ENCODE data around the gene RNF227.

The RNF227 gene

GRCh38 chr17:7911116-7911515 lies 5.0 kb downstream of the RNF227 start:
- no peak for DNase-seq
- H3K79me2 ChIP-seq (ENCODE audit: control insufficient read depth, insufficient read depth, low read length, poor library complexity), result peaks cover 2% of the 10 kb centered on the region
- H3K4me2 ChIP-seq (ENCODE audit: low read length), result no peak overlapping the region
- peaks cover 5% of the 10 kb centered on the region for H3K79me1 ChIP-seq (ENCODE audit: low read length)
- WGBS (ENCODE audit: extremely low coverage, insufficient coverage, insufficient read length), result no CpG with 5 or more reads among the region's 9 CpGs
- H2BK5ac ChIP-seq (ENCODE audit: low read depth, low read length, poor library complexity), result no peak overlapping the region
- H3K4ac ChIP-seq (ENCODE audit: low read depth, low read length), result no peak overlapping the region
- H3K14ac ChIP-seq (ENCODE audit: low read length), result no peak overlapping the region
- no peak overlapping the region for H4K91ac ChIP-seq (ENCODE audit: low read depth, low read length)
- no peak overlapping the region for H4K8ac ChIP-seq (ENCODE audit: low read depth, low read length)
- no peak overlapping the region for H2BK12ac ChIP-seq (ENCODE audit: low read length)
- peaks cover 7 to 10% of the 10 kb centered on the region in 2 experiments for H3K4me1 ChIP-seq (ENCODE audit: control insufficient read depth in 1 of 2, insufficient read depth in 2 of 2, low read length in 2 of 2)
- H2BK120ac ChIP-seq (ENCODE audit: insufficient read depth, low read length, poor library complexity), result no peak overlapping the region
- no peak overlapping the region for H2AK5ac ChIP-seq (ENCODE audit: low read length)
- no peak overlapping the region for H2AFZ ChIP-seq (ENCODE audit: insufficient read depth, low read length, poor library complexity)
- H3K9me3 ChIP-seq (ENCODE audit: insufficient read depth, low read depth, low read length), result no peaks in the 10 kb centered on the region
- H3K9ac ChIP-seq (ENCODE audit: low read length), result no peak overlapping the region
- H3K23ac ChIP-seq (ENCODE audit: low read length), result no peak overlapping the region
- H3K27me3 ChIP-seq (ENCODE audit: insufficient read depth, low read length), result no peaks in the 10 kb centered on the region
- no peak overlapping the region for H3K27ac ChIP-seq (ENCODE audit: low read depth, low read length)
- H4K12ac ChIP-seq (ENCODE audit: low read depth, low read length), result no peak overlapping the region
- no peak overlapping the region for H3K4me3 ChIP-seq (ENCODE audit: low read depth, low read length)
- peaks cover 44 to 58% of the 10 kb centered on the region in 2 experiments for H3K36me3 ChIP-seq (ENCODE audit: control insufficient read depth in 1 of 2, insufficient read depth in 2 of 2, low read length in 2 of 2)
- H3K18ac ChIP-seq (ENCODE audit: low read length), result no peak overlapping the region

DNA sequence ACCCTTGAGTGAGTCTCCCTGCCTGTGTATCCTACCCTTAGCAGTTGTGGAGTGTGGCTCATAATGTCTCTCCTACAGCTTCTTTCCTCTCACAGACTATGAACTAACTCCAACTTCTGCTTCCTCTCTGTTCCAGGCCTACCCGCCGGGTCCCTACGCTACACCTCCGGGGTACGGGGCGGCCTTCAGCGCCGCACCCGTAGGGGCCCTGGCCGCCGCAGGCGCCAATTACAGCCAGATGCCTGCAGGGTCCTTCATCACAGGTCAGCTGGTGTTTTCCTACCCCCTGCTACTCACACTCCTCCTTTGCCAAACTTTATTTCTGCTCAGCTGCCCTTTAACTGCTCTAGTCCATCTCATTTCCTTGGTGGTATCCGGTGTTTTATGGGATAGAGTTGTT lies 5.4 kb downstream of the RNF227 start:
- H3K4ac ChIP-seq (ENCODE audit: low read depth, low read length), result no peak overlapping the region
- no peaks in the 10 kb centered on the region for H3K9me3 ChIP-seq (ENCODE audit: insufficient read depth, low read depth, low read length)
- no peaks in the 10 kb centered on the region for H3K79me2 ChIP-seq (ENCODE audit: control insufficient read depth, insufficient read depth, low read length, poor library complexity)
- H4K12ac ChIP-seq (ENCODE audit: low read depth, low read length), result no peak overlapping the region
- no peak overlapping the region for H3K9ac ChIP-seq (ENCODE audit: low read length)
- H2BK120ac ChIP-seq (ENCODE audit: insufficient read depth, low read length, poor library complexity), result no peak overlapping the region
- DNase-seq, result no peak
- no peak overlapping the region for H4K91ac ChIP-seq (ENCODE audit: low read depth, low read length)
- H2AFZ ChIP-seq (ENCODE audit: insufficient read depth, low read length, poor library complexity), result no peak overlapping the region
- no peaks in the 10 kb centered on the region for H3K27me3 ChIP-seq (ENCODE audit: insufficient read depth, low read length)
- no peak overlapping the region for H3K18ac ChIP-seq (ENCODE audit: low read length)
- H3K79me1 ChIP-seq (ENCODE audit: low read length), result peaks cover 2% of the 10 kb centered on the region
- WGBS (ENCODE audit: extremely low coverage, insufficient coverage, insufficient read length), result no CpG with 5 or more reads among the region's 13 CpGs
- no peak overlapping the region for H2BK5ac ChIP-seq (ENCODE audit: low read depth, low read length, poor library complexity)
- H3K36me3 ChIP-seq (ENCODE audit: control insufficient read depth in 1 of 2, insufficient read depth in 2 of 2, low read length in 2 of 2), result peaks cover 48 to 62% of the 10 kb centered on the region in 2 experiments
- no peak overlapping the region for H3K14ac ChIP-seq (ENCODE audit: low read length)
- H3K23ac ChIP-seq (ENCODE audit: low read length), result no peak overlapping the region
- H2BK12ac ChIP-seq (ENCODE audit: low read length), result no peak overlapping the region
- H4K8ac ChIP-seq (ENCODE audit: low read depth, low read length), result no peak overlapping the region
- H3K4me2 ChIP-seq (ENCODE audit: low read length), result no peak overlapping the region
- peaks cover 6 to 8% of the 10 kb centered on the region in 2 experiments for H3K4me1 ChIP-seq (ENCODE audit: control insufficient read depth in 1 of 2, insufficient read depth in 2 of 2, low read length in 2 of 2)
- no peak overlapping the region for H2AK5ac ChIP-seq (ENCODE audit: low read length)
- no peak overlapping the region for H3K4me3 ChIP-seq (ENCODE audit: low read depth, low read length)
- H3K27ac ChIP-seq (ENCODE audit: low read depth, low read length), result no peak overlapping the region

- H2BK120ac ChIP-seq (ENCODE audit: insufficient read depth, low read length, poor library complexity), result no peak overlapping the region
- H3K14ac ChIP-seq (ENCODE audit: low read length), result no peak overlapping the region
- H3K36me3 ChIP-seq (ENCODE audit: control insufficient read depth in 1 of 2, insufficient read depth in 2 of 2, low read length in 2 of 2), result peaks cover 52 to 66% of the 10 kb centered on the region in 2 experiments
- no peak overlapping the region for H2BK5ac ChIP-seq (ENCODE audit: low read depth, low read length, poor library complexity)
- no peak overlapping the region for H2BK12ac ChIP-seq (ENCODE audit: low read length)
- H4K8ac ChIP-seq (ENCODE audit: low read depth, low read length), result no peak overlapping the region
- H3K27ac ChIP-seq (ENCODE audit: low read depth, low read length), result no peak overlapping the region
- no peak overlapping the region for H4K12ac ChIP-seq (ENCODE audit: low read depth, low read length)
- H2AK5ac ChIP-seq (ENCODE audit: low read length), result no peak overlapping the region
- H3K4ac ChIP-seq (ENCODE audit: low read depth, low read length), result no peak overlapping the region
- no peaks in the 10 kb centered on the region for H3K27me3 ChIP-seq (ENCODE audit: insufficient read depth, low read length)
- H3K4me3 ChIP-seq (ENCODE audit: low read depth, low read length), result no peak overlapping the region
- H3K23ac ChIP-seq (ENCODE audit: low read length), result no peak overlapping the region
- H2AFZ ChIP-seq (ENCODE audit: insufficient read depth, low read length, poor library complexity), result no peak overlapping the region
- H3K9me3 ChIP-seq (ENCODE audit: insufficient read depth, low read depth, low read length), result no peaks in the 10 kb centered on the region
- no peak overlapping the region for H3K9ac ChIP-seq (ENCODE audit: low read length)
- peaks cover 8% of the 10 kb centered on the region in 2 experiments for H3K4me1 ChIP-seq (ENCODE audit: control insufficient read depth in 1 of 2, insufficient read depth in 2 of 2, low read length in 2 of 2)
- no peak overlapping the region for H3K18ac ChIP-seq (ENCODE audit: low read length)
- DNase-seq, result no peak
- WGBS (ENCODE audit: extremely low coverage, insufficient coverage, insufficient read length), result no CpG with 5 or more reads among the region's 15 CpGs
- no peaks in the 10 kb centered on the region for H3K79me1 ChIP-seq (ENCODE audit: low read length)
- H4K91ac ChIP-seq (ENCODE audit: low read depth, low read length), result no peak overlapping the region
- H3K4me2 ChIP-seq (ENCODE audit: low read length), result no peak overlapping the region
- H3K79me2 ChIP-seq (ENCODE audit: control insufficient read depth, insufficient read depth, low read length, poor library complexity), result no peaks in the 10 kb centered on the region
Observed at GRCh38 chr17:7910281-7910680, 5.8 kb downstream of the RNF227 start.

DNA sequence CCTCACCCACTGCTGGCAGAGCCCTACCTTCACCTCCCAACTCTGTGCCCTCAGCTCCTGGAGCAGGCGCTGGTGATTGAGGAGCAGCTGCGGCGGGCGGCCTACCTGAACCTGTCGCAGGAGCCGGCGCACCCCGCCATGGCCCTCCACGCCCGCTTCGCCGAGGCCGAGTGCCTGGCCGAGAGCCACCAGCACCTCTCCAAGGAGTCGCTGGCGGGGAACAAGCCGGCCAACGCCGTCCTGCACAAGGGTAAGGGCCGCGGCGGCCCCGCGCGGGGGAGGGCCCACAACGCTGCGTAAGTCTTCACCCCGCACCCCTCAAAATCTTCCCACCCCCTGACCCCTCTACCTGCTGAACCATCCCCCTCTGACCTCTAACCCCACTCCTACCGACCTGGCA lies 7.0 kb downstream of the RNF227 start:
- Histone ChIP-seq H3K23ac (ENCODE audit: low read length) (no peak overlapping the region), H3K4me1 (ENCODE audit: control insufficient read depth in 1 of 2, insufficient read depth in 2 of 2, low read length in 2 of 2) (peaks cover 5% of the 10 kb centered on the region in 2 experiments), H4K8ac (ENCODE audit: low read depth, low read length) (no peak overlapping the region), H3K18ac (ENCODE audit: low read length) (no peak overlapping the region), H3K9ac (ENCODE audit: low read length) (no peak overlapping the region), H2AK5ac (ENCODE audit: low read length) (no peak overlapping the region), H4K12ac (ENCODE audit: low read depth, low read length) (no peak overlapping the region), H2AFZ (ENCODE audit: insufficient read depth, low read length, poor library complexity) (no peak overlapping the region), H3K36me3 (ENCODE audit: control insufficient read depth in 1 of 2, insufficient read depth in 2 of 2, low read length in 2 of 2) (peaks cover 61 to 78% of the 10 kb centered on the region in 2 experiments), H3K79me2 (ENCODE audit: control insufficient read depth, insufficient read depth, low read length, poor library complexity) (no peaks in the 10 kb centered on the region), H3K4me2 (ENCODE audit: low read length) (no peak overlapping the region), H3K9me3 (ENCODE audit: insufficient read depth, low read depth, low read length) (no peaks in the 10 kb centered on the region), H2BK12ac (ENCODE audit: low read length) (no peak overlapping the region), H3K27ac (ENCODE audit: low read depth, low read length) (no peak overlapping the region), H2BK5ac (ENCODE audit: low read depth, low read length, poor library complexity) (no peak overlapping the region), H3K4me3 (ENCODE audit: low read depth, low read length) (no peak overlapping the region), H3K79me1 (ENCODE audit: low read length) (no peaks in the 10 kb centered on the region), H3K14ac (ENCODE audit: low read length) (no peak overlapping the region), H3K4ac (ENCODE audit: low read depth, low read length) (no peak overlapping the region), H4K91ac (ENCODE audit: low read depth, low read length) (no peak overlapping the region), H2BK120ac (ENCODE audit: insufficient read depth, low read length, poor library complexity) (no peak overlapping the region), H3K27me3 (ENCODE audit: insufficient read depth, low read length) (no peaks in the 10 kb centered on the region)
- whole genome bisulfite sequencing (ENCODE audit: extremely low coverage, insufficient coverage, insufficient read length), result no CpG with 5 or more reads among the region's 29 CpGs
- DNase-seq, result no peak
